HEK293 (cell line): ENCODE data around the gene MAN2A2.

Experiments
- SETDB1 ChIP-seq: IDR thresholded peaks from one replicate; pipeline ENCODE4 v1.6.1; 2017; ENCODE audit warnings: mild to moderate bottlenecking, low read length, moderate library complexity, mixed read lengths; ENCODE audit not compliant: insufficient read length
- ZNF549 ChIP-seq: fragments of 450-650 bp; IDR thresholded peaks from 2 replicates; pipeline ENCODE4 v1.5.1; 2018; ENCODE audit warnings: missing biosample characterization, missing genetic modification characterization, mild to moderate bottlenecking, inconsistent platforms, moderate library complexity

- no peak for TF ChIP-seq ZNF549
- no peak for TF ChIP-seq SETDB1
Measured at GRCh38 chr15:90862487-90862886, 40.6 kb upstream of the MAN2A2 start.
